A673 (cell line): ENCODE measurements around the gene CBLN3. TPM values are rescaled to one million over a fixed set of nuclear protein-coding genes. Genes with fewer than 3 reads are reported as not detected.
A peak's percentile ranks its signal among the peaks of the same experiment; 100 is the strongest.
"Not testable (repeated sequence)": the region's sequence is repeated elsewhere in the genome, so short reads cannot be mapped to it uniquely, and the experiment has no call there.

Experiments
- BruUV-seq: library from RNA; stranded (reverse); fragments of 400-500 nt; replicated peaks from 2 replicates; lab custom pipeline; 2021; lab: Mats Ljungman, UMichigan
- CTCF ChIA-PET: fragments of 300-600 bp; sonication (Branson Sonifier 250); formaldehyde crosslinking; loops from one replicate; lab custom pipeline; 2022; ENCODE audit warnings: antibody characterized with exemption; lab: Charles Lee
- POLR2A ChIA-PET: fragments of 300-600 bp; sonication (Branson Sonifier 250); formaldehyde crosslinking; loops from one replicate; lab custom pipeline; 2022; ENCODE audit warnings: antibody characterized with exemption; ENCODE audit not compliant: low non-redundant PET; lab: Charles Lee
- DNase-seq: peaks from one replicate; pipeline ENCODE4 v3.0.0-alpha.2; 2015; ENCODE audit warnings: low spot score
- H3K27ac ChIP-seq: fragments of 200-600 bp; sonication (generic); 2 replicates; pipeline ENCODE4 v1.5.1; 2016; ENCODE audit warnings: mixed run types, low read depth, mild to moderate bottlenecking, mixed read lengths, antibody characterized with exemption, low read length; ENCODE audit not compliant: poor library complexity, severe bottlenecking
- H3K27me3 ChIP-seq: fragments of 200-600 bp; sonication (generic); replicated peaks from 2 replicates; pipeline ENCODE4 v1.6.1; 2017; ENCODE audit warnings: mixed run types, low read depth, mild to moderate bottlenecking, mixed read lengths, antibody characterized with exemption, low read length; ENCODE audit not compliant: insufficient read depth, poor library complexity
- H3K36me3 ChIP-seq: fragments of 200-600 bp; sonication (generic); 2 replicates; pipeline ENCODE4 v1.6.1; 2016; ENCODE audit warnings: mixed run types, mild to moderate bottlenecking, mixed read lengths, antibody characterized with exemption, low read length; ENCODE audit not compliant: insufficient read depth, poor library complexity, severe bottlenecking
- H3K4me1 ChIP-seq: fragments of 200-600 bp; sonication (generic); 2 replicates; pipeline ENCODE4 v1.6.1; 2017; ENCODE audit warnings: mixed run types, mild to moderate bottlenecking, mixed read lengths, antibody characterized with exemption, low read length; ENCODE audit not compliant: insufficient read depth, poor library complexity, severe bottlenecking
- H3K4me3 ChIP-seq: fragments of 200-600 bp; sonication (generic); 2 replicates; pipeline ENCODE4 v1.5.1; 2016; ENCODE audit warnings: low read depth, mixed run types, mild to moderate bottlenecking, mixed read lengths, low read length; ENCODE audit not compliant: poor library complexity, severe bottlenecking
- H3K9me3 ChIP-seq: fragments of 200-600 bp; sonication (generic); 2 replicates; pipeline ENCODE4 v1.6.1; 2016; ENCODE audit warnings: mixed run types, low read depth, mild to moderate bottlenecking, mixed read lengths, antibody characterized with exemption, low read length; ENCODE audit not compliant: poor library complexity, severe bottlenecking
- CTCF ChIP-seq: fragments of 300-800, 200-600 bp; sonication (generic); conservative IDR thresholded peaks from 2 replicates; pipeline ENCODE4 v1.5.1; 2017; ENCODE audit warnings: low read depth, mild to moderate bottlenecking, antibody characterized with exemption, low read length, moderate library complexity, mixed read lengths
- EZH2 ChIP-seq: fragments of 200-600 bp; sonication (generic); IDR thresholded peaks from 2 replicates; pipeline ENCODE4 v1.6.1; 2017; ENCODE audit warnings: borderline replicate concordance, low read depth, mild to moderate bottlenecking, mixed read lengths, antibody characterized with exemption, low read length; ENCODE audit not compliant: poor library complexity, severe bottlenecking
- intact Hi-C: fragments of 100-400 bp; cut with micrococcal nuclease; formaldehyde crosslinking; loops from one replicate; pipeline ENCODE4 v1.10.0; 2022; ENCODE audit not compliant: unreplicated experiment
- total RNA-seq: library from RNA; stranded (reverse); gene quantifications from 2 replicates; pipeline ENCODE4 v1.2.3, GENCODE V29; 2021

CBLN3 gene
- total RNA-seq, 1 experiment from 2014 or later = 0.80 TPM

GRCh38 chr14:24458736-24459135, 29.3 kb upstream of the CBLN3 start:
- CTCF ChIA-PET = no interaction called here

GRCh38 chr14:24456980-24457379, 27.5 kb upstream of the CBLN3 start:
- no TSS peak for BruUV-seq
- Histone ChIP-seq H3K27ac (no peak overlapping the region), H3K9me3 (peaks cover 4% of the 10 kb centered on the region), H3K4me3 (no peak overlapping the region), H3K36me3 (no peaks in the 10 kb centered on the region), H3K27me3 (no peaks in the 10 kb centered on the region), H3K4me1 (no peaks in the 10 kb centered on the region)
- no peak for TF ChIP-seq CTCF
- TF ChIP-seq EZH2 = no peak
- POLR2A ChIA-PET = no interaction called here
- no peak for DNase-seq
- CTCF ChIA-PET = no interaction called here
- intact Hi-C loops = no loop called here

More at GRCh38 chr14:24458736-24459135, 29.3 kb upstream of the CBLN3 start:
- Histone ChIP-seq H3K36me3 (no peaks in the 10 kb centered on the region), H3K4me1 (no peaks in the 10 kb centered on the region), H3K9me3 (peaks cover 4% of the 10 kb centered on the region), H3K4me3 (no peak overlapping the region), H3K27ac (no peak overlapping the region), H3K27me3 (no peaks in the 10 kb centered on the region)
- TF ChIP-seq EZH2 = no peak
- no peak for TF ChIP-seq CTCF
- POLR2A ChIA-PET = no interaction called here
- DNase-seq = no peak
- BruUV-seq = no TSS peak
- intact Hi-C loops = no loop called here

GRCh38 chr14:24450828-24451227, 21.4 kb upstream of the CBLN3 start:
- BruUV-seq, H3K27ac ChIP-seq, H3K9me3 ChIP-seq, H3K4me3 ChIP-seq, intact Hi-C loops, H3K36me3 ChIP-seq, H3K4me1 ChIP-seq, H3K27me3 ChIP-seq, POLR2A ChIA-PET, CTCF ChIA-PET, DNase-seq: not testable (repeated sequence)

- no peaks in the 10 kb centered on the region for H3K27me3 ChIP-seq
- H3K27ac ChIP-seq = peak overlapping the region; percentile 97
- POLR2A ChIA-PET = no interaction called here
- TF ChIP-seq CTCF (no peak), EZH2 (no peak)
- no peaks in the 10 kb centered on the region for H3K9me3 ChIP-seq
- H3K36me3 ChIP-seq = peaks cover 32% of the 10 kb centered on the region
- H3K4me1 ChIP-seq = peaks cover 11% of the 10 kb centered on the region
- BruUV-seq = TSS peak; percentile 93
- CTCF ChIA-PET = no interaction called here
- peak overlapping the region; percentile 76 for H3K4me3 ChIP-seq
- intact Hi-C loops = no loop called here
- no peak for DNase-seq
Measured at GRCh38 chr14:24443053-24443665, 13.7 kb upstream of the CBLN3 start.
